Measurements from ENCODE around the gene CLEC16A. TPM values are rescaled to one million over a fixed set of nuclear protein-coding genes. Genes with fewer than 3 reads are reported as not detected.

Gene CLEC16A
- total RNA-seq, 1 donor from 2014 or later, result 33.4 TPM

DNA sequence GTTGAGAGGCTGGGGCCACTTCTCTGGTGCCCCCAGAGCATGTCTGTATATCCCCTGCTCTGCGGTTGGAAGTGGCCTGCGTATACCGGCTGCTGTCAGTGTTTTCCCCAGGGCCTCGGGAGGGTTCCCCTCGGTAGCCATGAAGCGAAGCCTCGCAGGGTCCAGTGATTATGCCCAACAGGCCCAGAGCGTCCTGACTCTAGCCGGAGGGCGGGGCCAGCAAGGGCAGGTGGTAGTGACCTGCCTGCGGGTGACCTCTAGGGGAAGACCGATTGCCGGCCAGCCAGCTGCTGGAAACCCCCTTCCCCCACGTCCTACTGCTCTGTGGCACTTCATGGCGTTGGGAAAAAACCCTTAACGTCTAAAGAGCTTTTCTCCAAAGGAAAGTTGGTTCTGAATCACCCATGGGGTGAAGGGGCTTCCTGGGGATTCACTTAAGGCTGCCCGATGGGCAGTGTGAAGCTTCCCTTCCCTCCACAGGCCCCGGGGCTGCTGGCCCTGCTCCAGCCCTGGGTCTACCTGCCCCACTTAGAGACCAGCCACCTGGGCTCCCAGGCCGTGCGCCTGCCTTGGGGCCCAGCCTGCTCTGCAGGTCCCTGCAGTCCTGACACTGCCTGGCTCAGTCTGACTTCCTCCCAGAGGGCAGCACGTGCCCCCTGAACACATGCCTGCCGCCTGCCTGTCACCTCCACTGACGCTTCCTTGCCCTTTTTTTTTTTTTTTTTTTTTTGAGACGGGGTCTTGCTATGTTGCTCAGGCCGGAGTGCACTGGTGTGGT is 238.9 kb downstream of the CLEC16A start:
- Mint-ChIP-seq H3K27ac (no peak overlapping the region), H3K9me3 (no peaks in the 10 kb centered on the region), H3K36me3 (peaks cover 9% of the 10 kb centered on the region), H3K27me3 (no peaks in the 10 kb centered on the region), H3K4me3 (no peak overlapping the region), H3K4me1 (ENCODE audit: unreplicated experiment) (peaks cover 12% of the 10 kb centered on the region)
- no peak for DNase-seq (ENCODE audit: extremely low spot score, unreplicated experiment)
- TF ChIP-seq, protein P1, sequence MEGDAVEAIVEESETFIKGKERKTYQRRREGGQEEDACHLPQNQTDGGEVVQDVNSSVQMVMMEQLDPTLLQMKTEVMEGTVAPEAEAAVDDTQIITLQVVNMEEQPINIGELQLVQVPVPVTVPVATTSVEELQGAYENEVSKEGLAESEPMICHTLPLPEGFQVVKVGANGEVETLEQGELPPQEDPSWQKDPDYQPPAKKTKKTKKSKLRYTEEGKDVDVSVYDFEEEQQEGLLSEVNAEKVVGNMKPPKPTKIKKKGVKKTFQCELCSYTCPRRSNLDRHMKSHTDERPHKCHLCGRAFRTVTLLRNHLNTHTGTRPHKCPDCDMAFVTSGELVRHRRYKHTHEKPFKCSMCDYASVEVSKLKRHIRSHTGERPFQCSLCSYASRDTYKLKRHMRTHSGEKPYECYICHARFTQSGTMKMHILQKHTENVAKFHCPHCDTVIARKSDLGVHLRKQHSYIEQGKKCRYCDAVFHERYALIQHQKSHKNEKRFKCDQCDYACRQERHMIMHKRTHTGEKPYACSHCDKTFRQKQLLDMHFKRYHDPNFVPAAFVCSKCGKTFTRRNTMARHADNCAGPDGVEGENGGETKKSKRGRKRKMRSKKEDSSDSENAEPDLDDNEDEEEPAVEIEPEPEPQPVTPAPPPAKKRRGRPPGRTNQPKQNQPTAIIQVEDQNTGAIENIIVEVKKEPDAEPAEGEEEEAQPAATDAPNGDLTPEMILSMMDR (conservative IDR thresholded peaks at IDR 0.05), result no peak

DNA sequence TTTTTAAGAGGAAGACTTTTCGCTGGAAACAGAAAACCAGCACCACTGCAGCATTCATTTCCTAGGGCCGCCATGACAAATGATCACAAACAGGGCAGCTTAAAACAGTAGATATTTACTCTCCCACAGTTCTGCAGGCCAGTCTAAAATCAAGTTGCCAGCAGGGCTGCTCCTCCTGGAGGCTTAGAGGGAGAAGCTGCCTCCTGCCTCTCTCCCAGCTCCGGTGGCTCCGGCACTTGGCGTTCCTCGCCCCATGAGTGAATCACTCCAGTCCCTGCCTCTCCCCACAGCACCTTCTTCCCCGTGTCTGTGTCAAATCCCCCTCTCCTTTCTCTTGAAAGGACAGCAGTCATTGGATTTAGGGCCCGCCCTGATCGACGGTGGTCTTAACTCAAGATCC is 239.6 kb downstream of the CLEC16A start:
- Mint-ChIP-seq H3K4me1 (ENCODE audit: unreplicated experiment) (peaks cover 12% of the 10 kb centered on the region), H3K27ac (no peak overlapping the region), H3K27me3 (no peaks in the 10 kb centered on the region), H3K9me3 (no peaks in the 10 kb centered on the region), H3K36me3 (peaks cover 7% of the 10 kb centered on the region), H3K4me3 (no peak overlapping the region)
- no peak for DNase-seq (ENCODE audit: extremely low spot score, unreplicated experiment)
- TF ChIP-seq, protein P1 (conservative IDR thresholded peaks at IDR 0.05), result no peak

DNA sequence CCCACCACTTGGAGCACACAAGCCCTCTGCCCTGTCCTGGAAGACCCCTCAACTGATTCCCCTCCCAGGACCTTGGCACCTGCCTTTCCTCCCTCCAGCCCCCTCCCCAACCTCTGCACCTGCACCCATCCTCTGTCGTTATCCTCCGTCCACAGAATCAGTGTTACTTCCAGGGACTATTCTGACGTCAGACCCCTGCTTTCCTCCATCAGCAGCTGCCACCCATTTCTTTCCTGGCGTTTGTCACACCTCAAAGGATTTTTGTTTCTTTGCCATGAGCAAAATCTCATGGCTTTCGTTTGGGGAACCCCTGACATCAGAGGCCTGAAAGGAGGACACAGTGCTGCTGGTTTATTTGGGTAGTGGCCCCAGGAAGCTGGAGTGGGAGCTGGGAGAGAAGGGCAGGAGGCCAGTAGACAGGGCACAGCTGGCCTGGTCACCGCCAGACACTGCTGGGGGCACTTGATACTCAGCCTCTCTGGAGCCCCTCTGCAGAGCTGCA is 243.2 kb downstream of the CLEC16A start:
- no peaks in the 10 kb centered on the region for H3K9me3 Mint-ChIP-seq
- no peak for DNase-seq (ENCODE audit: extremely low spot score, unreplicated experiment)
- no peaks in the 10 kb centered on the region for H3K36me3 Mint-ChIP-seq
- peaks cover 4% of the 10 kb centered on the region for H3K27me3 Mint-ChIP-seq
- H3K4me3 Mint-ChIP-seq, result no peak overlapping the region
- TF ChIP-seq, protein P1 (conservative IDR thresholded peaks at IDR 0.05), result no peak
- peaks cover 12% of the 10 kb centered on the region for H3K4me1 Mint-ChIP-seq (ENCODE audit: unreplicated experiment)
- no peak overlapping the region for H3K27ac Mint-ChIP-seq

DNA sequence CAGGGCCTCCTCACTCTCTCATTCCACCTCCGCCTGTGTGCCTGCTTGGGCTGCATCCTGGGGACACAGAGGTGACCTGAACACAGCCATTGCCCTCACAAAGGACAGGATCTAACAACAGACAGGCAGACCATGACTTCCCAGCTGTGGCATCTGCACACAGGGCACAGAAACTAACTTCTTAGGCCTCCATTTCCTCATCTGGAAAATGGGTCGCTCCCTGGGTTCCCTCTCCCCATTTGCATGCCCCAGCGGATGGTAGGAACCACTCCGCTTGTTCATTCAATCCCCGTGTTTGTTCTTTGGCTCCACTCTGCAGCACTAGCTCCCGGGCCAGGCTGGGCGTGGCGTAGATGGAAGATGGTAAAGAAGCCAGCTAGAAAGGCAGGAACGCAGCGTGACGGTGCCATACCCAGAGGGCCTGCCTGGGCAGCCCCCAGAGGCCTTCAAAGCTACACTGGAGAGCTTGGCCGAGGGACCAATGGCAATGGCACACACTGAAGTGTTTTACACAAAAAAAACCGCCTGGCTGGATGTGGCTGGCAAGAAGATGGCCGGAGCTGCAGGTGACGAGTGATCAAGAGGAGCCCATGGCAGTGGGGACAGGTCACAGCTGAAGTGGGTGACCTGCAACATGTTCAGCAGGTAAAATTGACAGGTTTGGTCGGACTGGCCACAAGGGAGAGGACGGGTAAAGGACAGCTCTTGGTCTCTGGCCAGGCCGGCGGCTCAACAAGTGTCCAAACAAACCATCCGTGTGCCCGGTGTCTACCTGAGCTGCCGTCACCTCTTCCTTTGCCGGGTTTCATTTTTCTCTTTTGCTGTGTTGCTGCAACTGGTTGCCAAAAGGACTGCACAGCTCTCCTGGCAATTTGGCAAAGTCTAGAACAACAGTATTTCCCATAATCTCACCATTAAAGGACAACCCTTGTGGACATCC is 244.7 kb downstream of the CLEC16A start:
- Mint-ChIP-seq H3K9me3 (no peaks in the 10 kb centered on the region), H3K27me3 (peaks cover 9% of the 10 kb centered on the region), H3K36me3 (no peaks in the 10 kb centered on the region), H3K4me1 (ENCODE audit: unreplicated experiment) (peaks cover 6% of the 10 kb centered on the region), H3K27ac (peak overlapping the region; percentile 27), H3K4me3 (no peak overlapping the region)
- DNase-seq (ENCODE audit: extremely low spot score, unreplicated experiment), result no peak
- TF ChIP-seq, protein P1 (conservative IDR thresholded peaks at IDR 0.05), result no peak

DNA sequence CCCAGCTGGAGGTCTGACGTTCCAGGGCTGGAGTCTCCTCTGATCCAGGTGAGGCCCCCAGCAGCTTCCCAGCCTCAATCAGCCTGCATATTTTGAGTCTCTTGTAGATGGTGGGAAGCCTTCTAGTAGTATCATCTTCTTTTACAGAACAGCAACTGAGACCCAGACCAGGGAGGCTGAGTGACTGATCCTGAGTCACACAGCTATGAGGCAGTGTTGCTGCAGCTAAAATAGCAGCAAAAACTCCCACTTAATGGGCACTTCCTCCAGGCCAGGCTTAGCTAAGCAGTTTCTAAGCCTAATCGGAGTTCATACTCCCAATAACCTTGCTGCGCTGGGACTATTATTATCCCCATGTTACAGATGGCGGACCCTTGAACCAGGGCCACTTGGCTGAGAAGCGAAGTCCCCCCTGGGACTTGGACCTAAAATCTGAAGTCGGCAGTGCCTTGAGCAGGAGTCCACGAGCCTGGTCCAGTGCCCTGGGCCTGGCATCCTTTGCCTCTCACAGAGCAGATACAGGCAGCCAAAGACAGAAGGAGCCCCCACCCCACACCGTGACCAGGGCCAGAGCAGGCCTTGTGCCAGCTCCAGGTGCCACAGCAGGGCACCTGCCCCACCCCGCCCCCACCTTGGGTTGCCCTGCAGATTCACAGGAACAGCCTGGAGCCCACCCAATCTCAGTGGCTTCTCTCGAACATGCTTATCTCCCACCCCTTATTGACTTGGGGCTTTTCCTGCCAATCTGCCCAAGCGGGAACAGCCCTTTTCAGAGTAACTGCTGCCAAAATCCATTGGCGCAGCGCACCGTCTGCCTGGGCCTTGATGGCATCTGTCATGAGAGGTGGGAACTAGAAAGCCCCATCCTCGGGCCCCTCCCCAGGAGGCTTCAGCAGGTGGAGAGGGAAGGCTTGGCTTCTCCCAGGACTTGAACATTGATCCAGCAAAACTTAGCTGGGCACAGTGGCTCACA is 246.5 kb downstream of the CLEC16A start:
- Mint-ChIP-seq H3K4me1 (ENCODE audit: unreplicated experiment) (peaks cover 6% of the 10 kb centered on the region), H3K36me3 (peaks cover under 1% of the 10 kb centered on the region), H3K27me3 (peaks cover 9% of the 10 kb centered on the region), H3K9me3 (no peaks in the 10 kb centered on the region), H3K27ac (no peak overlapping the region), H3K4me3 (no peak overlapping the region)
- no peak for DNase-seq (ENCODE audit: extremely low spot score, unreplicated experiment)
- TF ChIP-seq, protein P1 (conservative IDR thresholded peaks at IDR 0.05), result no peak

Measured in type B pancreatic cell (in vitro differentiated cells).